ENCODE data around the gene SUSD5.

GRCh38 chr3:33233884-33234283, 15.3 kb upstream of the SUSD5 start:
- TF ChIP-seq POLR2AphosphoS5 (IDR thresholded peaks at IDR 0.05) (no peak), CTCF (IDR thresholded peaks at IDR 0.05) (no peak), POLR2A (IDR thresholded peaks at IDR 0.05; ENCODE audit: low read depth) (no peak), EP300 (IDR thresholded peaks at IDR 0.05) (no peak)
